Activated CD4-positive, alpha-beta T cell treated with anti-CD3 and anti-CD28 coated beads, Interleukin-2, amount 50 U/mL, for 16 hours (primary cell): ENCODE results near the gene RADIL.

ENCODE experiments used
- DNase-seq: peaks from one replicate; pipeline ENCODE4 v3.0.0-alpha.2; 2020

Gene RADIL

GRCh38 chr7:4882169-4883032, 1.1 kb downstream of the RADIL start:
- no peak for DNase-seq

- DNase-seq: no peak
Observed at GRCh38 chr7:4880218-4880617, 3.3 kb downstream of the RADIL start.

GRCh38 chr7:4879396-4880081, 4.0 kb downstream of the RADIL start:
- no peak for DNase-seq

- no peak for DNase-seq
Observed at GRCh38 chr7:4878336-4879335, 4.9 kb downstream of the RADIL start.

GRCh38 chr7:4876586-4876985, 6.9 kb downstream of the RADIL start:
- DNase-seq: no peak

GRCh38 chr7:4875391-4875790, 8.1 kb downstream of the RADIL start:
- no peak for DNase-seq

GRCh38 chr7:4873071-4873944, 10.2 kb downstream of the RADIL start:
- no peak for DNase-seq

GRCh38 chr7:4871930-4872675, 11.4 kb downstream of the RADIL start:
- DNase-seq: no peak

GRCh38 chr7:4871056-4871680, 12.3 kb downstream of the RADIL start:
- DNase-seq: no peak

- DNase-seq: no peak
Observed at GRCh38 chr7:4868493-4868892, 15.0 kb downstream of the RADIL start.

- no peak for DNase-seq
Observed at GRCh38 chr7:4866528-4867496, 16.7 kb downstream of the RADIL start.

GRCh38 chr7:4862156-4862555, 21.4 kb downstream of the RADIL start:
- DNase-seq: no peak

GRCh38 chr7:4861673-4862072, 21.8 kb downstream of the RADIL start, which contains the start of gene PAPOLB:
Gene PAPOLB, minus strand, starts transcription at chr7:4862030. Its CDS starts 220 bp downstream, at chr7:4861810.
- DNase-seq: no peak

- no peak for DNase-seq
Observed at GRCh38 chr7:4861227-4861626, 22.3 kb downstream of the RADIL start.

- no peak for DNase-seq
Observed at GRCh38 chr7:4857189-4857588, 26.3 kb downstream of the RADIL start.

- no peak for DNase-seq
Observed at GRCh38 chr7:4856336-4857057, 27.0 kb downstream of the RADIL start.

GRCh38 chr7:4854916-4855315, 28.6 kb downstream of the RADIL start:
- DNase-seq: no peak
